Type B pancreatic cell (in vitro differentiated cells): ENCODE results near the gene B4GALT2. TPM values are rescaled to one million over a fixed set of nuclear protein-coding genes. Genes with fewer than 3 reads are reported as not detected.

Experiments
- DNase-seq: peaks from one replicate; pipeline ENCODE4 v3.0.0; 2021; ENCODE audit warnings: mixed read lengths; ENCODE audit not compliant: unreplicated experiment; ENCODE audit errors: extremely low spot score
- H3K27ac Mint-ChIP-seq: 2 replicates; pipeline ENCODE4 v1.8.0; 2021; ENCODE audit warnings: mild to moderate bottlenecking, mixed read lengths
- H3K27me3 Mint-ChIP-seq: 2 replicates; pipeline ENCODE4 v1.8.0; 2021; ENCODE audit warnings: mixed read lengths
- H3K36me3 Mint-ChIP-seq: 2 replicates; pipeline ENCODE4 v1.8.0; 2021; ENCODE audit warnings: mixed read lengths
- H3K4me1 Mint-ChIP-seq: one replicate; pipeline ENCODE4 v1.8.0; 2021; ENCODE audit warnings: mixed read lengths; ENCODE audit not compliant: unreplicated experiment
- H3K4me3 Mint-ChIP-seq: 2 replicates; pipeline ENCODE4 v1.8.0; 2021; ENCODE audit warnings: mild to moderate bottlenecking, mixed read lengths
- H3K9me3 Mint-ChIP-seq: 2 replicates; pipeline ENCODE4 v1.8.0; 2021; ENCODE audit warnings: mixed read lengths
- CTCF ChIP-seq: fragments of 200-600 bp; sonication (generic); conservative IDR thresholded peaks from 2 replicates; pipeline ENCODE4 v1.5.0; 2021; ENCODE audit warnings: antibody characterized with exemption, mild to moderate bottlenecking
- total RNA-seq: library from RNA; stranded (reverse); gene quantifications from 2 replicates; pipeline ENCODE4 v1.2.1, GENCODE V29; 2021; ENCODE audit warnings: low replicate concordance

The B4GALT2 gene
- total RNA-seq, 1 donor from 2014 or later, result 54.8 TPM

- peaks cover 32% of the 10 kb centered on the region for H3K36me3 Mint-ChIP-seq
- H3K27me3 Mint-ChIP-seq, result no peaks in the 10 kb centered on the region
- DNase-seq, result no peak
- peak overlapping the region; percentile 95 for H3K4me3 Mint-ChIP-seq
- peaks cover 56% of the 10 kb centered on the region for H3K4me1 Mint-ChIP-seq
- no peak for TF ChIP-seq CTCF
- no peaks in the 10 kb centered on the region for H3K9me3 Mint-ChIP-seq
- peak overlapping the region; percentile 80 for H3K27ac Mint-ChIP-seq
Observed at GRCh38 chr1:43978264-43978550, 803 bp upstream of the B4GALT2 start.

GRCh38 chr1:43979261-43979527 lies 184 bp downstream of the B4GALT2 start:
- H3K27me3 Mint-ChIP-seq, result no peaks in the 10 kb centered on the region
- H3K4me3 Mint-ChIP-seq, result no peak overlapping the region
- no peak for TF ChIP-seq CTCF
- no peaks in the 10 kb centered on the region for H3K9me3 Mint-ChIP-seq
- H3K36me3 Mint-ChIP-seq, result peaks cover 36% of the 10 kb centered on the region
- peaks cover 50% of the 10 kb centered on the region for H3K4me1 Mint-ChIP-seq
- DNase-seq, result no peak
- H3K27ac Mint-ChIP-seq, result no peak overlapping the region

GRCh38 chr1:43979528-43980254 lies 681 bp downstream of the B4GALT2 start:
- DNase-seq, result peak; percentile 74
- Mint-ChIP-seq H3K27me3 (no peaks in the 10 kb centered on the region), H3K27ac (peak overlapping the region; percentile 82), H3K36me3 (peaks cover 36% of the 10 kb centered on the region), H3K4me3 (peak overlapping the region; percentile 93), H3K4me1 (peaks cover 48% of the 10 kb centered on the region), H3K9me3 (no peaks in the 10 kb centered on the region)
- TF ChIP-seq CTCF, result no peak

- Mint-ChIP-seq H3K36me3 (peaks cover 37% of the 10 kb centered on the region), H3K4me1 (peaks cover 48% of the 10 kb centered on the region), H3K9me3 (no peaks in the 10 kb centered on the region), H3K27me3 (no peaks in the 10 kb centered on the region), H3K27ac (peak overlapping the region; percentile 23), H3K4me3 (peak overlapping the region; percentile 93)
- DNase-seq, result no peak
- TF ChIP-seq CTCF, result no peak
Observed at GRCh38 chr1:43980255-43981134, 1.5 kb downstream of the B4GALT2 start.

GRCh38 chr1:43981135-43981491 lies 2.1 kb downstream of the B4GALT2 start:
- no peak for TF ChIP-seq CTCF
- Mint-ChIP-seq H3K4me1 (peaks cover 45% of the 10 kb centered on the region), H3K36me3 (peaks cover 42% of the 10 kb centered on the region), H3K27me3 (no peaks in the 10 kb centered on the region), H3K27ac (no peak overlapping the region), H3K9me3 (no peaks in the 10 kb centered on the region), H3K4me3 (peak overlapping the region; percentile 32)
- DNase-seq, result peak; percentile 65
